Osteoblast (primary cell): ENCODE results near the gene SLC25A33. TPM values are rescaled to one million over a fixed set of nuclear protein-coding genes. Genes with fewer than 3 reads are reported as not detected.
"Not testable (repeated sequence)": the region's sequence is repeated elsewhere in the genome, so short reads cannot be mapped to it uniquely, and the experiment has no call there.

ENCODE experiments used
- DNase-seq: peaks from one replicate; pipeline ENCODE4 v3.0.0; 2011; ENCODE audit warnings: low spot score, mixed read lengths; ENCODE audit not compliant: insufficient read length; ENCODE audit errors: missing footprints
- H2AFZ ChIP-seq: 2 replicates; pipeline ENCODE4 v1.6.0; 2011; ENCODE audit warnings: mild to moderate bottlenecking, low read length
- H3K27ac ChIP-seq: 2 replicates; pipeline ENCODE4 v1.5.1; 2011; ENCODE audit warnings: mild to moderate bottlenecking, low read depth, low read length, moderate library complexity
- H3K27me3 ChIP-seq: 2 replicates; pipeline ENCODE4 v1.6.0; 2012; ENCODE audit warnings: mild to moderate bottlenecking, control low read depth, inconsistent platforms, low read length, moderate library complexity; ENCODE audit not compliant: insufficient read depth
- H3K36me3 ChIP-seq: 2 replicates; pipeline ENCODE4 v1.5.1; 2011; ENCODE audit warnings: mild to moderate bottlenecking, low read length, control low read depth, moderate library complexity; ENCODE audit not compliant: insufficient read depth
- H3K4me1 ChIP-seq: 2 replicates; pipeline ENCODE4 v1.5.1; 2011; ENCODE audit warnings: mild to moderate bottlenecking, low read length, control low read depth, moderate library complexity; ENCODE audit not compliant: insufficient read depth
- H3K4me2 ChIP-seq: 2 replicates; pipeline ENCODE4 v1.6.0; 2011; ENCODE audit warnings: mild to moderate bottlenecking, low read length; ENCODE audit not compliant: insufficient read depth
- H3K4me3 ChIP-seq: fragments of 200-600 bp; sonication (generic); 3 replicates; pipeline ENCODE4 v1.5.1; 2012; ENCODE audit warnings: mild to moderate bottlenecking, low read length, inconsistent platforms; ENCODE audit not compliant: insufficient read depth
- H3K79me2 ChIP-seq: 2 replicates; pipeline ENCODE4 v1.6.0; 2012; ENCODE audit warnings: mild to moderate bottlenecking, low read length, control low read depth, inconsistent platforms; ENCODE audit not compliant: insufficient read depth
- H3K9me3 ChIP-seq: 2 replicates; pipeline ENCODE4 v1.5.1; 2011; ENCODE audit warnings: low read depth, low read length, control low read depth
- H4K20me1 ChIP-seq: 2 replicates; pipeline ENCODE4 v1.6.0; 2012; ENCODE audit warnings: mild to moderate bottlenecking, low read length, control low read depth; ENCODE audit not compliant: insufficient read depth
- CTCF ChIP-seq: IDR thresholded peaks from 2 replicates; pipeline ENCODE4 v1.5.1; 2011; ENCODE audit warnings: mild to moderate bottlenecking, low read depth, low read length, moderate library complexity; ENCODE audit errors: extremely low read depth
- total RNA-seq: library from RNA; depleted of rRNA; stranded (reverse); fragments of >200 nt; gene quantifications from 2 replicates; pipeline ENCODE4 v1.2.3, GENCODE V29; 2012

The SLC25A33 gene
- total RNA-seq, 1 donor, result 7.2 TPM

GRCh38 chr1:9506901-9507300 is 32.4 kb upstream of the SLC25A33 start:
- no peaks in the 10 kb centered on the region for H3K36me3 ChIP-seq

GRCh38 chr1:9510130-9510529 is 29.1 kb upstream of the SLC25A33 start:
- Histone ChIP-seq H2AFZ (no peak overlapping the region), H3K79me2 (no peaks in the 10 kb centered on the region), H3K27me3 (no peaks in the 10 kb centered on the region), H3K4me2 (no peak overlapping the region), H3K9me3 (no peaks in the 10 kb centered on the region), H4K20me1 (no peaks in the 10 kb centered on the region), H3K4me1 (no peaks in the 10 kb centered on the region), H3K4me3 (no peak overlapping the region), H3K36me3 (no peaks in the 10 kb centered on the region), H3K27ac (no peak overlapping the region)
- DNase-seq, result no peak
- no peak for TF ChIP-seq CTCF

More at GRCh38 chr1:9506901-9507300, 32.4 kb upstream of the SLC25A33 start:
- TF ChIP-seq CTCF, result no peak
- H4K20me1 ChIP-seq, result no peaks in the 10 kb centered on the region
- no peak for DNase-seq
- no peaks in the 10 kb centered on the region for H3K79me2 ChIP-seq
- no peaks in the 10 kb centered on the region for H3K9me3 ChIP-seq
- H3K27ac ChIP-seq, result no peak overlapping the region
- H3K27me3 ChIP-seq, result no peaks in the 10 kb centered on the region
- H2AFZ ChIP-seq, result no peak overlapping the region
- no peak overlapping the region for H3K4me3 ChIP-seq
- H3K4me1 ChIP-seq, result no peaks in the 10 kb centered on the region
- no peak overlapping the region for H3K4me2 ChIP-seq

- not testable (repeated sequence) for H3K27ac ChIP-seq, H3K27me3 ChIP-seq, H3K4me3 ChIP-seq, H3K9me3 ChIP-seq, H3K4me2 ChIP-seq, H2AFZ ChIP-seq, H3K4me1 ChIP-seq, H3K36me3 ChIP-seq, H3K79me2 ChIP-seq, H4K20me1 ChIP-seq, DNase-seq
Observed at GRCh38 chr1:9515550-9515949, 23.7 kb upstream of the SLC25A33 start.

GRCh38 chr1:9518454-9518998 is 20.7 kb upstream of the SLC25A33 start:
- no peak for TF ChIP-seq CTCF

More at GRCh38 chr1:9518454-9518998, 20.7 kb upstream of the SLC25A33 start:
- no peaks in the 10 kb centered on the region for H3K79me2 ChIP-seq
- no peak overlapping the region for H3K4me3 ChIP-seq
- H3K4me1 ChIP-seq, result no peaks in the 10 kb centered on the region
- no peak overlapping the region for H3K4me2 ChIP-seq
- no peaks in the 10 kb centered on the region for H3K9me3 ChIP-seq
- DNase-seq, result no peak
- no peaks in the 10 kb centered on the region for H4K20me1 ChIP-seq
- no peaks in the 10 kb centered on the region for H3K27me3 ChIP-seq
- H3K36me3 ChIP-seq, result no peaks in the 10 kb centered on the region
- H2AFZ ChIP-seq, result no peak overlapping the region
- no peak overlapping the region for H3K27ac ChIP-seq
